ENCODE results near the gene MACROD1. TPM values are rescaled to one million over a fixed set of nuclear protein-coding genes. Genes with fewer than 3 reads are reported as not detected.
A peak's percentile ranks its signal among the peaks of the same experiment; 100 is the strongest.
"Not testable (repeated sequence)": the region's sequence is repeated elsewhere in the genome, so short reads cannot be mapped to it uniquely, and the experiment has no call there.

The MACROD1 gene
- total RNA-seq, 4 donors from 2014 or later: 17.1 to 30.0 (median 29.3) TPM

- peaks cover 0 to 24% (median 0%) of the 10 kb centered on the region in 3 donors for H3K36me3 ChIP-seq
- peak overlapping the region; percentile 94 to 98 (median 98) for H3K4me3 ChIP-seq
- peak in 2 of 3 donors; percentile 73 to 84 for DNase-seq
- no peaks in the 10 kb centered on the region for H3K9me3 ChIP-seq
- peak overlapping the region; percentile 85 to 91 (median 90) for H3K27ac ChIP-seq
- TF ChIP-seq POLR2A (IDR thresholded peaks at IDR 0.05) (no peak), CTCF (IDR thresholded peaks at IDR 0.05) (no peak)
- peaks cover 0 to 20% (median 10%) of the 10 kb centered on the region in 4 donors for H3K4me1 ChIP-seq
- H3K27me3 ChIP-seq: no peaks in the 10 kb centered on the region
Measured at GRCh38 chr11:63985812-63986155, 180.1 kb downstream of the MACROD1 start.

GRCh38 chr11:63979426-63979825 lies 186.5 kb downstream of the MACROD1 start:
- Histone ChIP-seq H3K36me3 (peaks cover 0 to 16% (median 0%) of the 10 kb centered on the region in 3 donors), H3K27me3 (no peaks in the 10 kb centered on the region), H3K4me1 (peaks cover 0 to 15% (median 10%) of the 10 kb centered on the region in 4 donors), H3K9me3 (no peaks in the 10 kb centered on the region), H3K4me3 (no peak overlapping the region), H3K27ac (no peak overlapping the region)
- no peak for TF ChIP-seq POLR2A (IDR thresholded peaks at IDR 0.05)
- TF ChIP-seq CTCF (IDR thresholded peaks at IDR 0.05): no peak
- DNase-seq: no peak

GRCh38 chr11:63978551-63979239 lies 187.2 kb downstream of the MACROD1 start:
- H3K36me3 ChIP-seq: peaks cover 0 to 16% (median 0%) of the 10 kb centered on the region in 3 donors
- H3K27ac ChIP-seq: no peak overlapping the region
- no peak for TF ChIP-seq POLR2A (IDR thresholded peaks at IDR 0.05)
- no peak overlapping the region for H3K4me3 ChIP-seq
- peaks cover 0 to 15% (median 10%) of the 10 kb centered on the region in 4 donors for H3K4me1 ChIP-seq
- H3K9me3 ChIP-seq: no peaks in the 10 kb centered on the region
- H3K27me3 ChIP-seq: no peaks in the 10 kb centered on the region
- no peak for DNase-seq

- TF ChIP-seq CTCF (IDR thresholded peaks at IDR 0.05): peak in 1 of 6 experiments; percentile 9
- TF ChIP-seq POLR2A (IDR thresholded peaks at IDR 0.05): peak; percentile 52 to 53
- Histone ChIP-seq H3K27ac (peak within 1 kb of the TSS; percentile 90 to 95 (median 94)), H3K27me3 (no peaks in the 10 kb centered on the region), H3K36me3 (peaks cover 0 to 16% (median 0%) of the 10 kb centered on the region in 3 donors), H3K9me3 (no peaks in the 10 kb centered on the region), H3K4me3 (peak within 1 kb of the TSS; percentile 71 to 98 (median 92)), H3K4me1 (peaks cover 0 to 15% (median 10%) of the 10 kb centered on the region in 4 donors)
- peak; percentile 95 to 99 (median 96) for DNase-seq
Measured at GRCh38 chr11:63974259-63975143, 191.4 kb downstream of the MACROD1 start, which contains the start of gene COX8A. Gene COX8A (plus strand): TSS chr11:63974620. CDS start chr11:63974681, 61 bp downstream.

- not testable (repeated sequence) for H3K27me3 ChIP-seq, H3K27ac ChIP-seq
Measured at GRCh38 chr11:63973912-63974258, 192.0 kb downstream of the MACROD1 start.

GRCh38 chr11:63970902-63971301 lies 195.0 kb downstream of the MACROD1 start:
- Histone ChIP-seq H3K4me3 (no peak overlapping the region), H3K27me3 (no peaks in the 10 kb centered on the region), H3K9me3 (no peaks in the 10 kb centered on the region), H3K36me3 (peaks cover 0 to 2% (median 0%) of the 10 kb centered on the region in 3 donors), H3K4me1 (peaks cover 0 to 7% (median 5%) of the 10 kb centered on the region in 4 donors), H3K27ac (no peak overlapping the region)
- no peak for DNase-seq
- TF ChIP-seq POLR2A (IDR thresholded peaks at IDR 0.05) (no peak), CTCF (IDR thresholded peaks at IDR 0.05) (no peak)

More at GRCh38 chr11:63973912-63974258, 192.0 kb downstream of the MACROD1 start:
- Histone ChIP-seq H3K4me3 (peak overlapping the region in 3 of 4 donors; percentile 21 to 71 (median 23)), H3K36me3 (peaks cover 0 to 13% (median 0%) of the 10 kb centered on the region in 3 donors), H3K4me1 (peaks cover 0 to 15% (median 10%) of the 10 kb centered on the region in 4 donors)
- H3K9me3 ChIP-seq: not testable (repeated sequence)
- peak in 1 of 3 donors; percentile 53 for DNase-seq

Measured in Peyer's patch (tissue), 4 donors.